ENCODE data around the gene BDP1.
A peak's percentile ranks its signal among the peaks of the same experiment; 100 is the strongest.
"Not testable (repeated sequence)": the region's sequence is repeated elsewhere in the genome, so short reads cannot be mapped to it uniquely, and the experiment has no call there.

The BDP1 gene

DNA sequence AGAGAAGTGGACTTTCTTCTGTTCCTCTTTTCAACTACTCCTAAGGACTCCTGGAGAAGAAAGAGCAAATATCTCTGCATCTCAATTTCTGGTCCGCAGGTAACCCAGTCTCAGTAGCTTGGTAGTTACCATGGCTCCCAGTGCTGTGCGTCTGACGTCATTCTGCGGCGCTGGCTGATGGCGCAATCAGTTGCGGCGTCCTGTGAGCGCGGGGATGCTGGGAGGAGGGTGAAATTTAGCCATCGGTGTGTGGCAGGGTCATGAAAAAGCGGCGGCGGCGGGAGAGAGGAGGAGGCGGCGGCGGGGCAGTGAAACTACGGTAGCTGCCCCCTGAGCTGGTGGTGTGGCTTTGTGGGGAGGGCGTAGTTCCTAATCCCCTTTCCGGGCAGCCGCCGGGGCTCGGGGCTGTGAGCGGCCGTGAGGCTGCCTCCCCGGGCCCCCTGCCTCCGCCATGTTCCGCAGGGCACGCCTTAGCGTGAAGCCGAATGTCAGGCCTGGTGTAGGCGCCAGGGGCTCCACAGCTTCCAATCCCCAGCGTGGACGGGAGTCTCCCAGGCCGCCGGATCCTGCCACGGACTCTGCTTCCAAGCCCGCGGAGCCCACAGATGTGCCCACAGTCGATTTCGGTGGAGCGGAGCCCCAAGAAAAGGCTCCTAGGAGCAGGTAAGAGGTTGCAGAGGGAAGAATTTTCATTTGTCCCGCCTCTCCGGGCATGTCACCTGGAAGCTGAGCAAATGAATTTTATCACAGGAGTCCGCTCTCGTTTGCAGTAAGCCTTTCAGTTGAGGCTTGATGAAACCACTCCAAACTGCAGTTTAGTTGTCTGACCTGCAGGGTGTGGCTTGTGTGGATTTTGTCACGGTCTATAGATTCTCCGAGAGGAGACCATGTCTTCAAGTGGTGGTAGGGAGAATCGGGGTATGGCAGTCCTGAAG is at the start of gene BDP1:
Gene BDP1 (plus strand): TSS at position 225 of the 935 bp plus-strand sequence. CDS start 227 bp downstream, at position 452.
- peak; percentile 95 to 98 for DNase-seq (ENCODE audit: low read depth in 2 of 2)

- DNase-seq (ENCODE audit: low read depth in 2 of 2) = not testable (repeated sequence)
Observed at GRCh38 chr5:71410088-71410487, 45.4 kb upstream of the BDP1 start.

DNA sequence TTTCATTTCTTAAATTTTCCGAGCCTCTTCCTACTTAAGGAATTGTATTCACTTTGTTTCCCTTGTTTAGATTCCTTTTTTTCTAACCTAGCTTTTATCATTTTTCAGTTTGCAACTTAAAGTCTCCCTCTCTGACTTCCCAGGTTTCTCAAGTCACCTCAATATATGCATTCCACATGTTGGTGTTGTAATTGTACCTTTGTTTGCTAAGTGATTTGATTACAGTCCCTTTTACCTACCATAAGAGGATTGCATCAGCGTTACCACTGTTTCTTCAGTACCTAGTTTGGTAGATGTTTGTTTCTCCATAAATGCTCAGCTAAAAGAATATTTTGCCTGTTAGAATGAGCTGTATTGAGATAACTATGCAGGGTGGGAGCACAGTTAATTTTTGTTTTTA is 39.8 kb upstream of the BDP1 start:
- DNase-seq (ENCODE audit: low read depth in 2 of 2) = not testable (repeated sequence)

DNA sequence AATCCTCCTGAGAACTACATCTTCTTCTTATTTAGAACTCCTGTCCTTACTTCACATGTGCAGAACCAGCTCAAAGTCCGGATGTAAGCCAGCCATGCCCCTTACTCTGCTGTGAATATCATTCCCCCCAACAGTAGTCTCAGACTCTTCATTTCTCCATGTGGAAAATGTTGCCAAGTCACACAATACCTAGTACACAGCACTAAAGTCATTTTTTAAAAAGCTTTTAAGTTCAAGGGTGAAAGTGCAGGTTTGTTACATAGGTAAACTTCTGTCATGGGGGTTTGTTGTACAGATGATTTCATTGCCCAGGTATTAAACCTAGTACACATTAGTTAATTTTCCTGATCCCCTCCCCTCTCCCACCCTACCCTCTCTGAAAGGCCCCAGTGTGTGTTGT is 37.4 kb upstream of the BDP1 start:
- DNase-seq (ENCODE audit: low read depth in 2 of 2) = not testable (repeated sequence)

GRCh38 chr5:71421278-71421677 is 34.2 kb upstream of the BDP1 start:
- not testable (repeated sequence) for DNase-seq (ENCODE audit: low read depth in 2 of 2)

GRCh38 chr5:71423896-71424295 is 31.6 kb upstream of the BDP1 start:
- not testable (repeated sequence) for DNase-seq (ENCODE audit: low read depth in 2 of 2)

DNA sequence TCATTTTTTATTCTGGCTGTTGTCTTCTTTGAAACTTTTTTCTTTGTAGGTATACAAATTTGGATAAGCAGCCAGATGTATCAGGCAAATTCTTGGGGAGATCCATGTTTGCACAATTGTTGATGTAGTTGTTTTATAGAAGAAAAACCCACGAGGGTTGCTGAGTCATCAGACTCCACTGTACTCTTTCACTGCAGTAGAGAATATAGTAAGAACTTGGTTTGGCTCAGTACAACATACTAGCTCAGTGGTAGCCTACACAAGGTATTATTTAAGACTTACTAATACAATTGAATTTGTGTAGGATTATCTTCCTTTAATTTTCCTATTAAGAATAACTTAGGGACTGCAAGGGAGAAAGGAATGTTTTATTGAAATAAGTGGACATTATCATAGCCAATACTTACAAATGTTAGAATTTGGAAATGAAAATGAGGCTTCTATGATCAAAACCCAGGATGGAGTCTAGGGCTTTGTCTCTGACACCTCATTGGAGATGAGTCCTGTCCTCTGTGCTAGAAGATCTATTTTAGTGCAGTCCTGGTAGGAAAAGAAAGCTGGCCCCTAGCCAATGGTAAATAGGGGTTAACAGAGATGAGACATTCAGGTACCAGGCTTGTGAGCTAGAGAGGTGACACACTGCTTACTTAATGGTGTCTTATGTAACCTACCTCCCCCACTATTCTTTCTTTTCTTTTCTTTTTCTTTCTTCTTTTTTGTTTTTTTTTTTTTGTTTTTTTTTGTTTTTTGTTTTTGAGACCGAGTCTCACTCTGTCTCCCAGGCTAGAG is 28.6 kb upstream of the BDP1 start:
- not testable (repeated sequence) for DNase-seq (ENCODE audit: low read depth in 2 of 2)

DNA sequence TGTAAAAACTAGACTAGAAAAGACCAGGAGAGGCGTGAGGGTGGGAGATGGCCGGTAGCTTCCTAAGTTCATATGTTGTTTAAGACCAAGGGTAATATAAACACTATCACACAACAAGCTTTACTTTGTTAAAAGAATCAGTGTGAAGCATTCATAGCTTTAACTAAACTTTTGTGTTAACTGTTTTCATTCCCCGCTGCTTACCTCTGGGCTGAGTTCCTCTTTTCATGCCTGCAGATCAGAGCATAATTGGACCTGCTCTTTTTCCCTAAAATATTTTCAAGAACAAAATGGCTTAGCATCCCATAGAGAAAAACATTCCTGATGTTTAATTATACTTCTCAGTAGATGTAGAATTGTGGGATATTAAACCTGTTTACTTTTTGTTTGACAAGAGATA is 23.0 kb upstream of the BDP1 start:
- DNase-seq (ENCODE audit: low read depth in 2 of 2) = not testable (repeated sequence)

DNA sequence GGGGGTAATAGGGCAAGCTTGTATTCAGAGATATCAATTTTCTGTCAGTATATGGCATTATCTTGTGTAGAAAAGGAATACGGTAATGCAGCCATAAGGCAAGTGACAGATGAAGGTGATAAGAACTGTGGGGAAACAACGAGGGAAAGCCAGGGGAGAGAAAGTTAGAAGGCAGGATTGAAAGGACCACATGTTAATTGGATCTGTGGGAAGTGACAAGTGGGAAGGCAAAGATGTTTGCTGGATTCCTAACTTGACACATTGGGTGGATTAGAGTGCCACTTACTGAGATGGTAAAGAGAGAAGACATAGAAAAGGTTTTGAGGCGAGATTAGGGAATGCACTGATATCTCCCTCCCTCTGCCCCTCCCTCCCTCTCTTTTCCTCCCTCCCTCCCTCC is 20.6 kb upstream of the BDP1 start:
- DNase-seq (ENCODE audit: low read depth in 2 of 2) = not testable (repeated sequence)

DNA sequence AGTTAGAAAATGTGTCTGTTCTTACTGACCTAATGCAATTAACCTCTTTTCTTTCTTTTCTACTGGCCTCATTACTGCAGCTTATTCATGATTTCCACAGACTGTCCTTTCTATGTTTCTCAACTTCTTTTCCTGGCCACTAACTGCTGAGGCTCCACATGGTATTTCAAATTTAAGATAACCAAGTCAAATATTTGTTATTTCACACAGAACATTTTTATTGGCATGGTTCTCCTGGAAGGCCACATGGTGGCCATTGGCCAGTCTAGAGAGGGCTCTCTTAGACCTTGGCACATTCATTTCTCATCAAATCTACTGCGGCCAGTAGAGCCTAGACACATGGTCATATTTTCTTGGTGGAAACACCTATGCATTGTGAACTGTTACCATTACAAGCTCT is 13.9 kb upstream of the BDP1 start:
- DNase-seq (ENCODE audit: low read depth in 2 of 2) = not testable (repeated sequence)

GRCh38 chr5:71443891-71444290 is 11.6 kb upstream of the BDP1 start:
- not testable (repeated sequence) for DNase-seq (ENCODE audit: low read depth in 2 of 2)

DNA sequence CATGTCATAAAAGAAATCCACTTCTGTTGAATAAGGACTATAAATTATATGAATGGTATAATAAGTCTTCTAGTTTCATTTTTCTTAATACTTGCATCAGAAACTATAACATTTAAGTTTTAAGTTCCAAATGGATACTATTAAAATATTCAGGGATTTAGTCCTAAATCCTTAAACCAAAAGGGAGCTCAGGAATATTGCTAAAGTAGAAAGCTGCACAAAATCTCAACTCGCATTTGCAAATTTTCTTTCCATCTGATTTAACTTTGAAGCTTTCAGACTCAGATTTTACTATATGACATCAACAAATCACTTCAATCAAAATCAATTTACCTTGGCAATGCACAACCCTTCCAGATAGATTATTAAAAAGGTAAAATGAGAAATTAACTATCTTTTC is 10.4 kb upstream of the BDP1 start:
- DNase-seq (ENCODE audit: low read depth in 2 of 2) = not testable (repeated sequence)

DNA sequence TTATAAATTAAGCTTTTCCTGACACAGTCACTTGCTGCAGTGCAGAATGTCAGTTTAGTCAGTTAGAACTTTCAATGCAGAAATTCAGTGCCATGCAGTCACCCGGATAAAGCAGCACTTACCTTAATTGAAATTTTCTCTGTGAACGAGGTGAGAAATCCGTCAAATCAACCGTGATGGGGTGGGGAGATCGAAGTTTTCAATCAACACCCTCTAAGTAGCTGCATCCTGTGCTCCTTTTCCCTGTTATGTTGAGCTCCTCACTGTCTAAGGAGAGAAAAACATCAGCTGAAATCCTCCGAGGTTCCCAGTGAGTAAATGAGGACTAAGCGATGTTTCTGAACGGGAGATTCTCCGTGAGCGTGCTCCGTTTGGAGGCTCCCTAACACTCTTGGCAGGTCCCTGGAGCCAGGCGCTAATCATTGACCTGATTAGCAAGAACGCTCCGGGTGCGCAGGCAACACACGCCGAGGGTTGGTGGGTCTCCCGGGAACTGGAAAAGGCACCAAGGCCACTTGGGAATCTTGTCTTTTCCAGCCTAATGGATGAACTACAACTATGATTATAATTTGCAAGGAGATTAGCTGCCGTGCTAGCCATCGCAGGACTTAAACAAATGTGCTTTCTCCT is 9.8 kb upstream of the BDP1 start:
- DNase-seq (ENCODE audit: low read depth in 2 of 2) = not testable (repeated sequence)

- not testable (repeated sequence) for DNase-seq (ENCODE audit: low read depth in 2 of 2)
Observed at GRCh38 chr5:71446540-71447216, 8.8 kb upstream of the BDP1 start.

- peak; percentile 13 to 20 for DNase-seq (ENCODE audit: low read depth in 2 of 2)
Observed at GRCh38 chr5:71447218-71447808, 8.1 kb upstream of the BDP1 start.

GRCh38 chr5:71452876-71453275 is 2.6 kb upstream of the BDP1 start:
- DNase-seq (ENCODE audit: low read depth in 2 of 2) = no peak

DNA sequence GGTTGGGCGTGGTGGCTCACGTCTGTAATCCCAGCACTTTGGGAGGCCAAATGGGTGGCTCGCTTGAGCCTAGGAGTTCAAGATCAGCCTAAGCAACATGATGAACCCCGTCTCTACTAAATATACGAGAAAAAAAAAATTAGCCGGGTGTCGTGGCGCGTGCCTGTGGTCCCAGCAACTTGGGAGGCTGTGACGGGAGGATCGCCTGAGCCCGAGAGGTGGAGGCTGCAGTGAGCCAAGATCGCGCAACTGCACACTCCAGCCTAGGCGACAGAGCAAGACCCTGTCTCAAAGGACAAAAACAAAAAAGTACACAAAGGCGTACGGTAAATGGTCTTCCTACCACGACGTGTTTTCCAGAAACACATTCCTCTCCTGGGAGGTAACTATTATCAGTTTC is 538 bp upstream of the BDP1 start:
- no peak for DNase-seq (ENCODE audit: low read depth in 2 of 2)

GRCh38 chr5:71456362-71456743 is 902 bp downstream of the BDP1 start:
- DNase-seq (ENCODE audit: low read depth in 2 of 2) = no peak

- DNase-seq (ENCODE audit: low read depth in 2 of 2) = no peak
Observed at GRCh38 chr5:71457106-71457505, 1.7 kb downstream of the BDP1 start.

GRCh38 chr5:71460693-71461092 is 5.2 kb downstream of the BDP1 start:
- DNase-seq (ENCODE audit: low read depth in 2 of 2) = no peak

GRCh38 chr5:71461360-71461759 is 5.9 kb downstream of the BDP1 start:
- no peak for DNase-seq (ENCODE audit: low read depth in 2 of 2)

Measured in stimulated activated CD4-positive, alpha-beta T cell treated with anti-CD3 and anti-CD28 coated beads, Interleukin-4, amount 100 ng/mL, for 48 hours (primary cell).